Measurements from ENCODE around the gene DRAM2.
A peak's percentile ranks its signal among the peaks of the same experiment; 100 is the strongest.
"Not testable (repeated sequence)": the region's sequence is repeated elsewhere in the genome, so short reads cannot be mapped to it uniquely, and the experiment has no call there.

Gene DRAM2

GRCh38 chr1:111142356-111142975 lies 2.6 kb upstream of the DRAM2 start:
- DNase-seq (ENCODE audit: low spot score): no peak

DNA sequence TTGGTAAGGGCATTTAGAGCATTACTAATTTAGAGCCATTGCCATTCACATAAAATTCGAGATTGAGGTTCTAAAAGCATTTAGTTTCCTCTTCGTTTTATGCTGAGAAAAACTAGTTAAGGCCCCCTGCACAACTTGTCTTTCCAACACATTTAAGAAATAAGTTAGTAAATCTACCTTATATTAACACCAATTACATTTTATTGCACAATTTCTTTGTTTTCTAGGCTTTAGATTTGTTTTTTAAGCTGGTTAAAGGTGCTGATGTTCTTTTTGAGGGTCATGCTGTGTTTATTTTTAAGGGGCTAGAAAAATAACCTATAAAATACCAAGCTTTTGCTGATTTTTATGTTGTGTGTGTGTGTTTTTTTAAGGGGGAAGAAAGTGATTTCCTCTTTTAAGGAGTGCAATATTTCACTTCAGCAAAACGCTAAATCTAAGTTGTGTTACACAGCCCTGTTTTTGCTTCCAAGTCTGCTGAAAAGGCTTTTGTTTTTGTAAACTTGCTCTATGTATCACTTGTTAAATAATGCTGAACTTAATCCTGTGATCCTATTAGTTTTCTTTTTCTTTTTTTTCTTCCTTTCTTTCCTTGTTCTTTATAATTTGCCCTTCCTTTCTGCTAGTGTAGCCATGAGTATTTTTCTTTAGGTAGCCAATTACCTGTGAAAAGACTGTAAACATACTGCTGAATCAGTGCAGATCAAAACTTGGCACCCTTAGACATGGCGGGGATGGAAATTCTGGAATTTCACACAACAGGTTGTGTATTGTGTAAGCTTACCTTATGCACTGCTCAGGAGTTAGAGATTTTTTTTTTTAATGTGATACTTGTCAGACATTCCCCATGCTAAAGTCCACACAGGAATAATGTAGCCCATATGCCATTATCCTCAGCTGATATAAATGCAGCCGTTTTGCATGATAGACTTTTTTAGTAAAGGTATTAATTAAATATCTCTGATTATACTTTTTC lies 1.6 kb upstream of the DRAM2 start:
- no peak for DNase-seq (ENCODE audit: low spot score)

DNA sequence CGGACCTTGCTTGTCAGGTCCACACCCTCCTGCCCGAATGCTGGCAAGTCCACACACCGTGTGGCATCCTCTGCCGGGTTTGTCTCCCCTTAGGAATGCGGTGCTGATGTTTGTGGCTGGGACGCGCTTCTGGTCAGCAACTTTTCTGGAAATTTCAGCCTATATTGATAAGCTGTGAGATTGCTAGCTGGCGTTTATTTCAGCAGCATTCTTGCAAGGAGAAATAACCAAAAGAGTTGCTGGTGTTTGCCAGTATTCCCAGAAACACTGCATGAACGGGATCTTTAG lies 731 bp upstream of the DRAM2 start:
- DNase-seq (ENCODE audit: low spot score): peak; percentile 53

GRCh38 chr1:111139324-111139955 lies 453 bp downstream of the DRAM2 start:
- DNase-seq (ENCODE audit: low spot score): peak; percentile 74

DNA sequence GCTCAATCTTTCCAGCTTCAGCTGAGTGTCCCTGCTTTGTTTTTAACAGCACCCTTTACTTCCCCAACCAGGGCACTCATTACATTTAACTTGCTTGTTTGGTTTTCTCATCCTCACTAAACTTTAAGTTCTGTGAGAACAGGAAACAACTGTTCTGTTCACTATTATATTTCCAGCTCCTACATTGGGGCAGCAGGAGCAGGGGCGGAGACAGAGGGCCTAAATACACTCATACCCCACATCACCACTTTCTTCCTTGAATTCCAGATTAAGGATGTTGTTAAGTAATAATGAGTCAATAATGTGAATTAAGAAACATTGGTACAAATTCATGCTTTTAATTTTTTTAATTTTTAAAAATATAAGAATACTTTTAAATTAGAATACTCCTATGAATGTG lies 6.0 kb downstream of the DRAM2 start:
- no peak for DNase-seq (ENCODE audit: low spot score)

DNA sequence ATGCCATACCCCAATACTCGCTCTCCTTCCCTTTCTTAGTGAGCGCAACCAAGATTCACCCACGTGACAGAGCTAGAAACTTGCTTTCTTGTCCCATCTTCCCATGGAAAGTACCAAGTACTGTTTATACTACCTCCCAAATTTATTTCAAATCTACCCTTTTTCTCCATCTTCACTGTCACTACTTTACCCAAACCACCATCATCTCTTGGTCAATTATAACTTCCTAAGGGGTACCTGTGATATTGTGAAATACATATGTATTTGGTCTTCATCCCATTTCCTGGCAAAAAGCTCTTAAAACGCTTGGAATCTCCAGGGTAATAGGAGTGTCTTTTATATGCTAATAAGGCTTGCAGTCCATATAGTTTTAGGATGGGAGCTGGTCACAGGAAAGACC lies 8.2 kb downstream of the DRAM2 start:
- no peak for DNase-seq (ENCODE audit: low spot score)

DNA sequence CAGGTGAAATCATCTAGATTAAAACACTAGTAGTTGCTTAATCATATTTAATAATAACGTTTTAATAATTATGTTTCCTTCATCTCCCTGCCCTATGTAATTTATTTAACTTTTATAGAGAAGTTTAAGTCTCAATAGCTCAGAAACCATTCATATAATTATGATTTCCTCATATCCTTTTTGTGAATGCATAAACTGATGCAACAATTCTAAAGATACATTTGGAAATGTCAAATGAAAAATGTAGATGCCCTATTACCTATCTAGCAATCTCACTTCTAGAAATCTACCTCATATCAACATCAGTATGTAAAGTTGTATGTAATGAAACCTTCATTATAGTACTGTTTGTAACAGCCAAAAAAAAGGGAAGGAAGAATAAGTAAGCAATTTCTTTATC lies 10.5 kb downstream of the DRAM2 start:
- DNase-seq (ENCODE audit: low spot score): no peak

DNA sequence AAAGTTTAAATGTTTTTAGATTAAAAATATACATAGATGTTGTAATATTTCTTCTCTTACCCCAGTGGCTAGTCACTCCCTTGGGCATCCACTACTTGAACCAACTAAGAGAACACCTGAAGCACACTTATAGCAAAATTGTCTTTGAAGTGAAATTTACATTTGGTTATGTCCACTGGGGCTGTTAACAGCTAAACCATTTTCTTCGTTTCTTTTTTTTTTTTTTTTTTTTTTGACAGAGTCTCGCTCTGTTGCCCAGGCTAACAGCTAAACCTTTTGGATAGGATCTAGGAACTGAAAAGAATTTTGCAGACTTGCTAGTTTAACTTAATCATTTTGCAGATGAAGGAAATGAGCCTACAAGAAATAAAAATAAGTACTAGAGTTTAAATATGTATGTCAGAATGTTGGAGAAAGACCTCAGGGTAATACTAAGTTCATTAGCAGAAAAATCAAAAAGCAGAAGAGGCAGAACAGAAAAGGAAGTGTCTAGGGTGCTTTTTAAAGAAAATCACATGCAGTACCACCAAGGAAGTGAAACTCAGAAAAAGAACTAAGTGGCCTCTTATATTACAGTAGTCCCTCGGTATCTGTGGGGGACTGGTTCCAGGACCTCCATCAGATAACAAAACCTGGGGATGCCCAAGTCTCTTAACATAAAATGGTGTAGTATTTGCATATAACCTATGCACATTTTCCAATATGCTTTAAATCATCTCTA lies 11.8 kb downstream of the DRAM2 start:
- DNase-seq (ENCODE audit: low spot score): no peak

DNA sequence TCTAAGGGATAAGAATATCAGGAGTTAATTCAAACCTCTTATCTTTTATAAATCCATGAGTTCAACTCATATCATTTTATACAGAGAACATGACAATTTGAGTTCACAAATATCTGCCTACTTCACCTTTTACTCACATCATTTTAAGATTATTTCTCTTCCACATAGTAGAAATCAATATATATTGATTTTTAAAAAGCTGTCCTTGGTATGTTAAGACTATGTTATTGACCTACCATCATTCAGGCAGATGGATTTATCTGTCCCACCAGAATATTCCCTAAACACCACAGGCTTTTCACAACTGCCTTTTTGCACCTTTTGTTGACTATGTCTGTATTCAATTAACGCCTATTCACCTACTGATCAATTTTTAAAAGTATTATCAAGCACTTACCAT lies 13.5 kb downstream of the DRAM2 start:
- DNase-seq (ENCODE audit: low spot score): no peak

- DNase-seq (ENCODE audit: low spot score): no peak
Measured at GRCh38 chr1:111116496-111116895, 23.4 kb downstream of the DRAM2 start.

DNA sequence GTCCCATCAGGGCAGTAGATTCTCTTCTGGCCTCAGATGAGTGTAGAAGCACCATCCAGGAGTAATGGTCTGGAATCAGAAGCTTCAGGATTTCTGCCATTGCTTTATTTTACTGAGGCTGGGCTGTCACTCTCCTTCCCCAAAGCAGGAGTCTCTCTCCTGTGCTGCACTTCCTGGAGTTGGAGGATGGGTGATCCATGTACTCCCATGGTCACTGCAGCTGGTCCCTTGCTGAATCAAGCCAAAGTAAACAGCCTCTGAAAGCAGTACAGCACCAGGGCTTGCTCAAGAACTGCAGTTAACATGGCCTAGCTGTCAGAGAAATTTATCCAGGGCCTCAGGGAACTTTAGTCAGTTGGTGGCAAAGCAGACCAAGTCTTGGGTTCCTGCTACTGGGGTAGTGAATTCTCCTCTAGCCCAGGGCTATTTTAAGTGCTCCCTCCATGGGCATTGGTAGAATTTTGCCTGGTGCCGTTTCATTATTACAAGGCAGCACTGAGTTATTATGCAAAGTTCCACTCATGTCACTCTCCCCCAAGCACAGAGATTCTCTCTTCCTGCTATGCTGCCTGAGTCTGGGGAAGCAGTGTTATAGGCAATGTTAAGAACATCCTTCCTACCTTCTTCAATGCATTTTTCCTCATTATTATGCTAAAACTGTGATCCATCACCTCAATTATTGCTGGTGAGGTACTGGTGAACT lies 29.5 kb downstream of the DRAM2 start:
- DNase-seq (ENCODE audit: low spot score): no peak

- DNase-seq (ENCODE audit: low spot score): no peak
Measured at GRCh38 chr1:111104981-111105380, 34.9 kb downstream of the DRAM2 start.

DNA sequence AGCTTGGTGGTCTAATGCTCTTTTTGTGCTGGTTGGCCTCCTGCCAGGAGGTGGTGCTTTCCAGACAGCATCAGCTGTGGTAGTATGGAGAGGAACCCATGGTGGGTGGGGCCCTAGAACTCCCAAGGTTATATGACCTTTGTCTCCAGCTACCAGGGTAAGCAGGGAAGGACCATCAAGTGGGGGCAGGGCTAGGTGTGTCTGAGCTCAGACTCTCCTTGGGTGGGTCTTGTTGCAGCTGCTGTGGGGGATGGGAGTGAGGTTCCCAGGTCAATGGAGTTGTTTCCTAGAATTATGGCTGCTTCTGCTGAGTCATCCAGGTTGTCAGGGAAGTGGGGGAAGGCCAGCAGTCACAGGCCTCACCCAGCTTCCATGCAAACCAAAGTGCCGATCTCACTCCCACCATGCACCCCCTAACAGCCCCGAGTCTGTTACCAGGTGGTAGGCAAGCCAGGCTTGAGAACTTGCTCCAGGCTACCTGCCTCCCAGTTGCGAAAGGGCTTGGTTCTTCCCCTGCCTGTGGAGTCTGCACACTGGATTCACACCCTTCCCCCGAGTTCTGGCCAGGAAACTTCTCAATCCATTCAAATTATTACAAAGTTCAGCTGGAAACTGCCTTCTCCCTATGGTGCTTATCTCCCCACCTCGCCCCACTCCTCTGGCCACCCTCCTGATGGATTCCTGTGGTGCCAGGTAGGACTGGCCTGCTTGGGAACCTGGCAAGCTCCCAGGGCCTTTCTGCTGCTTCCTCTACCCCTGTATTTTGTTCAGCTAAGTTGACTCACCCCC lies 37.8 kb downstream of the DRAM2 start:
- no peak for DNase-seq (ENCODE audit: low spot score)

- no peak for DNase-seq (ENCODE audit: low spot score)
Measured at GRCh38 chr1:111099289-111099688, 40.6 kb downstream of the DRAM2 start.

DNA sequence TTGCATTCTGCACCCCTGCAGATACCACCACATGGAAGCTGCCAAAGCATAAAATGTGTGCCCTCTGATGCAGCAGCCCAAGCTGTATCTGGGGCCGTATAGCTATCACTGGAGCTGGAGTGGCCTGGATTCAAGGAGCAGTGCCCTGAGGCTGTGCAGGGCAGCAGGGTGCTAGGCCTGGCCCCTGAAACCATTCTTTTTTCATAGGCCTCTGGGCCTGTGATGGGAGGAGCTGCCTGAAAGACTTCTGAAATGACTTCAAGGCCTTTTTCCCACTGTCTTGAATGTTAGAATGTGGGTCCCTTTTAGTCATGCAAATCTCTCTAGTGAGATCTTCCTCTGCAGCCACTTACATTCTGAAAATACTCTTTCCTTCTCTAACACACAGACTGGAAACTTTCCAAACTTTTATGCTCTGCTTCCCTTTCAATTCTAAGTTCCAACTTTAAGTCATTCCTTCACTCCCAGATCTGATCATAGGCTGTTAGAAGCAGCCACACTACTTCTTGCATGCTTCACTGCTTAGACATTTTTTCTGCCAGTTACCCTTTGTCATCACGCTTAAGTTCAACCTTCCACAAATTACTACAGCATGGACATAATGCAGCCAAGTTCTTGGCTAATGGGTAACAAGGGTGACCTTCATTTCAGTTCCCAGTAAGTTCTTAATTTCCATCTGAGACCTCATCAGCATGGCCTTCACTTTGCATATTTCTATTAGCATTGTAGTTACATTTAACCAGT lies 42.4 kb downstream of the DRAM2 start:
- DNase-seq (ENCODE audit: low spot score): no peak

DNA sequence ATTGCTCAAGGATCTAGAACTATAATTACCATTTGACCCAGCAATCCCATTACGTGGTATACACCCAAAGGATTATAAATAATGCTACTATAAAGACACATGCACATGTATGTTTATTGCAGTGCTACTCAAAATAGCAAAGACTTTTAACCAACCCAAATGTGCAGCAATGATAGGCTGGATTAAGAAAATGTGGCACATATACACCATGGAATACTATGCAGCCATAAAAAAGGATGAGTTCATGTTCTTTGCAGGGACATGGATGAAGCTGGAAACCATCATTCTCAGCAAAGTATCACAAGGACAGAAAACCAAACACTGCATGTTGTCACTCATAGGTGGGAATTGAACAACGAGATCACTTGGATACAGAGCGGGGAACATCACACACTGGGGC lies 44.5 kb downstream of the DRAM2 start:
- not testable (repeated sequence) for DNase-seq (ENCODE audit: low spot score)

DNA sequence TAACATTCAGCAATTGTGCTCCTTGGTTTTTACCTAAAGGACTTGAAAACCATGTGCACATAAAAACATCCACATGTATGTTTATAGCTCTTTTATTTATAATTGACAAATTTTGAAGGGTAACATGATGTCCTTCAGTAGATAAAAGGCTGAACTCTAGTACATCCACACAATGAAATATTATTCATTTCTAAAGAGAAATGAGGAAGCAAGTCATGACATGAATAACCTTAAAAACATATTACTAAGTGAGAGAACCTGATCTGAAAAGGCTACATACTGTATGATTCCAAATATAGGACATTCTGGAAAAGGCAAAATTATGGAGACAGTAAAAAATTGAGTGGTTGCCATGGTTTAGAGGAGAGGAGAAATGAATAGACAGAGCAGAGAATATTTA lies 50.3 kb downstream of the DRAM2 start:
- DNase-seq (ENCODE audit: low spot score): no peak

DNA sequence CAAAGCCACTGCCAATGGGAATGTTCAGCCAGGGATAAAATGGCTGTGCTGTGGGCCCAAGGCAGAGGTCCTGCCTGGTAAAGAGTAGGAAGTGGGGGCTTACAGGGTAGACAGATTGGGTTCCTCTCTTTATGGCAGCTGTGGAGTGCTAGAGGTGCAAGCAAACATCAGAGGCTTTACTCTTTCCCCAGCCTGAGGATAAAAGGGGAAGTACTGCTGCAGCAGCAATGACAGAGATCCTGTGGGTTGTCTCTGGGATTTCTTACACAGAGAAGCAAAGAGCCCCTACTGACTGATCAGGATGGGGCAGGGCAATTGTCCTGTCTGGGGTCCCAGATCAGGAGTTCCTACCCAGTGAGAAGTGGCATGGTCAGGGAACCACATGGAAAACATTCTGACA lies 54.2 kb downstream of the DRAM2 start:
- no peak for DNase-seq (ENCODE audit: low spot score)

DNA sequence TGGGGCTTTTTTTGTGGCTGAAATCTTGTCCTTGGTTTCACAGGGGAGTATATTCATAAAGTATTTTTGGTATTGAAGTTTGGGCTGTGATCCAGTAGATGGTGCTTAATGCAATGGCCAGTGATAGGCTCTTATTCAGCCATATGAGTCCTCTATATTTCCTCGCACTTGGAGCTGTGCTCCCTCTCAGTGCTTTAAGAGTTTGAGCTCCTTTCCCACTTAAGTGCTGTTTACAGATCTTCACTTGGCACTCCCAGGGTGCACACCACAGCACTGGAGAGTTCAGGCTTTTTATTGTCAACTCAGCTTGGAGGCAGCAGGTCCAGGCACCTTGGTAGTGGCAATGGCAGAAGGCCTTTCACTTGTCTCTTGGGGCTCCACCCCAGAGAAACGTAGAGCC lies 54.9 kb downstream of the DRAM2 start:
- DNase-seq (ENCODE audit: low spot score): no peak

DNA sequence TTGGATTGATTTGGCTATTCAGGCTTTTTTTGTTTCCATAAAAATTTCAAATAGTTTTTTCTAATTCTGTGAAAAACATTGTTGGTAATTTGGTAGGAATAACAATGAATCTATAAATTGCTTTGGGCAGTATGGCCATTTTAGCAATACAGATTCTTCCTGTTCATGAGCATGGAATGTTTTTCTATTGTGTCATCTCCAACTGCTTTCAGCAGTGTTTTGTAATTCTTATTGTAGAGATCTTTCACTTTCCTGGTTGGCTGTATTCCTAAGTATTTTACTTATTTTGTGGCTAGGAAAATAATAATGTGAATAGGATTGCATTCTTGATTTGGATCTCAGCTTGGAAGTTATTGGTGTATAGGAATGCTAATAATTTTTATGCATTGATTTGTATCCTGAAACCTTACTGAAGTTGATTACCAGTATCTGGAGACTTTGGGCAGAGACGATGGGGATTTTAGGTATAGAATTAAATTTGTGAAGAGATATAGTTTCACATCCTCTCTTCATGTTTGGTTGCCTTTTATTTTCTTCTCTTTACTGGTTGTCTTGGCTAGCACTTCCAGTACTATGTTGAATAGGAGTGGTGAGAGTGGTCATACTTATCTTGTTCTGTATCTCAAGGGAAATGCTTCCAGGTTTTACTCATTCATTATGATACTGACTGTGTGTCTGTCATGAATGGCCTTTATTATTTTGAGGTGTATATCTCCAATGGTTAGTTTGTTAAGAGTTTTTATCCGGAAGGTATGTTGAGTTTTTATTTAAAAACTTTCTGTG lies 57.3 kb downstream of the DRAM2 start:
- DNase-seq (ENCODE audit: low spot score): no peak

Data from cerebellar cortex (tissue), 1 donor.